ENCODE results near the gene AGAP1.
"Not testable (repeated sequence)": the region's sequence is repeated elsewhere in the genome, so short reads cannot be mapped to it uniquely, and the experiment has no call there.

Gene AGAP1

GRCh38 chr2:236123716-236124115 is 629.9 kb downstream of the AGAP1 start:
- DNase-seq (ENCODE audit: low read depth in 2 of 2), result no peak

DNA sequence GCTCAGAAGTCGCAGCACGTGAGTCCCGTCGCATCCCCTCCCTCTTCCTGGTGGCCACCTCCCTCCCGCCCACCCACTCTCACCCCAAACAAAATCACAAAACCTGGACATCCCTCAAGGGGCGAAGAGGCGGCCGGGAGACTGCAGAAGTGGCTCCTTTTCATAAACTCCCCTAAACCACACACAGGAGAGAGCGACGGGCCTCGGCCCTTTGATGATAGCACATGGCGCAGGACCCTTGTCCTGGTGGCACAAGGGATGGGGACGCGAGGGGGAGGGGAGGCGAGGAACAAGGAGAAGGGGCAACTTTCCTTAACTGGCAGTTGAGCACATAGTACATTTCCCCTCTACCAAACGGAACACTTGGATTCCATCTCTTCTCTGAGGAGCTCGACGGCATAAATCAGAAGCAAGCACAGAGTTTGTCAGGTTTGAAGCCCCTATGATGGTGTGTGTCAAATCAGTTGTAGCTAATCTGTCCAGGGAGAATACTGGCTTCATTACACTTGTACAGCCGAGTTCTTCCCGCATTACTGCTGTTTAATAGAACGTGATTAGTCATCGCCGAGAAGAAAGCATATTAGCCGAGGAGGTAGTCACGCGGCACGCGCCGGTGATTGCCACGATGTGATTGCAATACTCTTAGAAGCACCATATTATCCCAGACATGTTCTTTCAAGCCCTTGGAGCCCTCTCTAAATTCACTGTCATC is 630.5 kb downstream of the AGAP1 start:
- DNase-seq (ENCODE audit: low read depth in 2 of 2), result no peak

DNA sequence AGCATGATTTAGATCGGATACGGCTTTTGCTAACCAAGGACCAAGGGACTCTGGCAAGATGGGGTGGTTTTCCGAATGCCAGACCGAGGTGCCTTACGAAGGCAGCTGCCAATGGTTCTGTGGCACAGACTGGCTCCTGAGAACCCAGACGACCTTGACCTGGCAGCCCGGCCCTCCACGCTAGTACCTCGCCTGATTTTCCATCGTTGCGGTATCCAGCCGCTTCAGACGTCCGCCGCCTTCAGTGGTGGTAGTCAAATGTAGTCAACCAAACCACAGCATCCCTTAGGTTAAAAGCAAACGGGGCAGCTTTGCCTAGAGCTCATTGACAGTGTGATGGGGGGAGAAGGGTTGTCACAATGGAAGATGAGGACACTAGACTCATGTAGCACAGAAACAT is 631.7 kb downstream of the AGAP1 start:
- no peak for DNase-seq (ENCODE audit: low read depth in 2 of 2)

DNA sequence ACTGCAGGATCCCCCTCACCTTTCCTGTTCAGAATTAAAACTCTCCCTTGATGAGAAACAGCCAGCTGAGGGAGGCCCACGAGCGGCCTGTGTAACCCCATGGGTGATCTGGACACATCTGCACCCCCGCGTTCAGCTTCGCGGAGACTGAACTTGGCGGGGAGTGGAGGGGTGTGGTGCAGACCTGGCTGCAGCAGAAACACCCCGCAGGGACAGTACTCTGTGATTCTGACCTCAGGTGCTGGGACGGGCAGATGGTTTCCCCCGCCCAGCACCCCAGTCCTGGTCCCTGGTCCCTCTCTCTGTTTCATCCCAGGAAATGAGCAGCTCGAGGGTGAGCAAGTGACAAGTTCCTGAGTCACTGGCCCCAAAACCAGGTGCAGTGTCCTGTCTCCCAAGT is 633.2 kb downstream of the AGAP1 start:
- DNase-seq (ENCODE audit: low read depth in 2 of 2), result no peak

DNA sequence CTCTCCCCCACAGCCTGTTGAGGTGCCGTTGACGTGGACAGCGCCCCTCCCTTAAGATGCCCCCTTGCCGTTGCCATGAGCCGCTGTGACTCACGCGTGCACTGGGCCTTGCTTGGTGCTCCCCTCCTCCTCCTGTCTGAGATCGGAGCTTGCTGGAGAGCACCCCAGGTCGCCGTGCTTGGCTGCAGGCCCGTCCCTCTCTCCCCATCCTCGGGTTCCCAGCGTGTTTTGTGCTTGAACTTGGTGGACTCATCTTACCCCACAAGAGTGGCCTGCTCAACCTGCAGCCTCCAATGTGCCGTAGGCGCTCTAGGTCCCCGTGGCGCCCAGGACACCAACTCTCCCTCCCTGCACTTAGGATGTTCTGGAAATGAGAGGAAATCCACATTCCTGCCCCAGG is 634.5 kb downstream of the AGAP1 start:
- no peak for DNase-seq (ENCODE audit: low read depth in 2 of 2)

DNA sequence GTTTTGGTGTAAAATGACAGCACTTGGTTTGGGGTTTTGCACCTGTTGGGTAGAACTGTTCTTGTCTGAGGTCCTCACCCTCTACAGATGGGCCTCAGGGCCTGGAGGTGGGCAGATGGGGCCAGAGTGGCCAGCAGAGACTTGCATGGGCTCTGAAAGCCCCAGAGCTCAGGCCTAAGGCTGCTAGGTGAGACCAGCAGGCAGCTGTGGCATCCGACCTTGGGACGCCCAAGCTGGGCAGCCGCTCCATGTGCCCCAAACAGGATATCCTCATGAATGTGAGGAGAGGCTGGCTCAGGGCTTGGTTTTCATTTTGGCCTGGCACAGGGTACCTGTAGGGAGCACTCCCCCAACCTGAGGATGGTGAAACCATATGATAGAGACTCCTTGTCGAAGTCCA is 636.1 kb downstream of the AGAP1 start:
- DNase-seq (ENCODE audit: low read depth in 2 of 2), result no peak

- DNase-seq (ENCODE audit: low read depth in 2 of 2), result no peak
Observed at GRCh38 chr2:236130349-236130998, 636.6 kb downstream of the AGAP1 start.

DNA sequence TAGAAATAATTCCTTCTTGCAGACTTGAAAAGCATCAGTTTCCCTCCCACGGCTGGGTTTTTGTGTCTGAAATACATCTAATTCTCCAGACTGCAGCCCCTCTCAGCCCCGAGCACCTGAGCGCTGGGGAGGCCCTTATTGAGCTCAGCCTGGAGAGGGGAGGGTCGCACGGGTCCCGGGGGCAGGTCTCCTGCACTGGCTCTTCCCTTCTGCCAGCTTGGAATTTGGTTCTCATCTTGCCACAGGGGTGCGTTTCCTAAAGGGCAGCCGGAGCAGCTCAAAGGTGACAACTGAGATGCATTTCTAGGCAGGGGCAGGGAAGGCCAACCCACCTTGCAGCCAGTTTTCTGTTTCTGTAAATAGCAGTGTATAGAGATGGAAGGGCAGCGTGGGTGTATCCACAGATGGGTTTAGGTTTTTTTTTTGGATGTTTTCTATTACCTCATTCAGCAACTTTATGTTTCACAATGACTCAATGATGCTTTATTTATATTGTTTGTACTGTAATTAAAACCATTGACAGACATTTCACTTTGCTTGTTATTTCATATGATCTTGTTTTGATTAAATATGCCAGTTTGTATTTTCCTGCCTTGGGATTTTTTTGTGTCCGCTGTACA is 637.3 kb downstream of the AGAP1 start:
- DNase-seq (ENCODE audit: low read depth in 2 of 2), result no peak

DNA sequence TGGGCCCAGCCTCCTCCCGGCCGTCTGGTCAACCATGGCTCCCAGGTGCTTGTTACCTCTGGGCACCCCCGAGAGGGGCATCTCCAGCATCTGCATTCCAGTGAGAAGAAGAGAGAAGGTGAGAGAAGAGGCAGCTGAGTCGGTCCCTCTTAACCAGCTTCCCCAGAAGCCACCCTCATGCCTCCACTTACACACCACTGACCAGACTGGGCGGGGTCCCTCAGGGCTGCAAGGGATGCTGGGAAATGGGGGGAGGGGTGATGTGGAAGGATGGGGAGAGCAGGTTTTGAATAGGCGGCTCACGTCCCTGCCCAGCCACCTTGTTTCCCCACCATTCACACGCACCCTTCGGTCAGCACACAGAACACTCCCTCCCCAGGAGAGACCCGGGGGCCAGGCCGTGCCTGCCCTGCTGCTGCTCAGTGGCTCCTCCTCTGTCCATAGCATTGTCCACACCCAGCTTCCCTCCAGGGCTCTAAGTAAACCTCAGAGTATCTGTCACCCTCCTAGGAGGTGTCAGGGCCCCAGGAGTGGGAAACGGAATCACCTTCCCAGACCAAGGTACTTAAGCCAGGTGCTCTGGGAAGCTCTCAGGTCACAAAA is 639.7 kb downstream of the AGAP1 start:
- no peak for DNase-seq (ENCODE audit: low read depth in 2 of 2)

- no peak for DNase-seq (ENCODE audit: low read depth in 2 of 2)
Observed at GRCh38 chr2:236136538-236136937, 642.7 kb downstream of the AGAP1 start.

GRCh38 chr2:236137066-236137465 is 643.2 kb downstream of the AGAP1 start:
- no peak for DNase-seq (ENCODE audit: low read depth in 2 of 2)

DNA sequence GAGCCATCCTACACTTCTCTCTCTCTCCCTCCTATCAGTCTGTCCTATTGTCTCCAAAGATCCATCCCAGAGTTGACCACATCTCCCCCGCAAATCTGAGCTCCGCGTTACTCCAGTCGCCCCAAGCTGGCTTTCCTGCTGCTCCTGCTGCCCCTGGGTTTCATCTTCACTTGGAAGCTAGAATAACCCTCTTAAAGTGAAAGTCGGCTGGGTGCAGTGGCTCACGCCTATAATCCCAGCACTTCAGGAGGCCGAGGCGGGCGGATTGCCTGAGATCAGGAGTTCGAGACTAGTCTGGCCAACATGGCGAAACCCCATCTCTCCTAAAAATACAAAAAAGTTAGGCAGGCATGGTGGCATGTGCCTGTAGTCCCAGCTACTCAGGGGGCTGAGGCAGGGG is 647.8 kb downstream of the AGAP1 start:
- not testable (repeated sequence) for DNase-seq (ENCODE audit: low read depth in 2 of 2)

DNA sequence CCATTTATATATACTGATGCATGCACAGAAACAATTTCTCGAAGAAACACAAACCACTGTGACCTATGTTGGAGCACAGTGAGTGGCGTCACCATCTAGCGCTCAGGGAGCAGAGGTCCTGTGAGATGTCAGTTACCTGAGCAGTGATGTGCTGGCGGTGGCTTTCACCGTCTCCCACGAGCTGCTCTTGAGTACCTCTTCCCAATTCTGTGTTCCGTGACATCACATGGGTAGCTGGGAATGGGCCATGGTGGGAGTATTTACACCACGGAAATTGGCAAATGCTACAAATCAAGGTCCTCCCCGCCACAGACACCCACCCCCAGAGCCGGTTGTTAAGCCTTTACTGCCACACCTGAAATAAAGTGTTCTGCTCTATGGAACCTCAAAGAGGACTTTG is 650.0 kb downstream of the AGAP1 start:
- no peak for DNase-seq (ENCODE audit: low read depth in 2 of 2)

- DNase-seq (ENCODE audit: low read depth in 2 of 2), result no peak
Observed at GRCh38 chr2:236146436-236146835, 652.6 kb downstream of the AGAP1 start.

- no peak for DNase-seq (ENCODE audit: low read depth in 2 of 2)
Observed at GRCh38 chr2:236155406-236155805, 661.6 kb downstream of the AGAP1 start.

- DNase-seq (ENCODE audit: low read depth in 2 of 2), result no peak
Observed at GRCh38 chr2:236156095-236156859, 662.4 kb downstream of the AGAP1 start.

DNA sequence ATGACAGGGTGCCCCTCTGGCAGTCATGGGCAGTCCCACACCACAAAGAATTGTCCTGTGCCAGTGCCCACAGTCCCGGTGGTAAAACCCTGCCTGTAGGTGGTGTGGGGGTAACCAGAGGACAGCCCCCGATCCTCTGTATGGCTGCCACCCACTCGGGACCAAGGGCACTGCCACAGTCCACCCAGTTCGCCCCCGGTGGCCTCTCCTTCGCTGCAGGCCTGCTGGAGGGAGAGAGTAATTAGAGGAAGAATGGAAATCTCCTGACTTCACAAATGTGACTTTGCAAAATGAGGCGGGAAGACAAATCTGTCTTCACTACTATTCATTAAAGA is 663.0 kb downstream of the AGAP1 start:
- no peak for DNase-seq (ENCODE audit: low read depth in 2 of 2)

GRCh38 chr2:236157366-236157765 is 663.5 kb downstream of the AGAP1 start:
- no peak for DNase-seq (ENCODE audit: low read depth in 2 of 2)

GRCh38 chr2:236157815-236158498 is 664.1 kb downstream of the AGAP1 start:
- no peak for DNase-seq (ENCODE audit: low read depth in 2 of 2)

- no peak for DNase-seq (ENCODE audit: low read depth in 2 of 2)
Observed at GRCh38 chr2:236158969-236159777, 665.3 kb downstream of the AGAP1 start.

GRCh38 chr2:236159778-236160170 is 665.9 kb downstream of the AGAP1 start:
- DNase-seq (ENCODE audit: low read depth in 2 of 2), result no peak

Data from stimulated activated CD4-positive, alpha-beta T cell treated with anti-CD3 and anti-CD28 coated beads, Interleukin-12 subunit alpha, Interleukin-12 subunit beta, amount 100 ng/mL, for 24 hours (primary cell).